HG02973 (cell line): ENCODE measurements around the gene XXYLT1.

Source experiments
- ATAC-seq: cut with Tn5 transposase; IDR thresholded peaks from one replicate; pipeline ENCODE4 v1.9.1; 2021; ENCODE audit warnings: moderate library complexity; ENCODE audit not compliant: unreplicated experiment

The XXYLT1 gene

DNA sequence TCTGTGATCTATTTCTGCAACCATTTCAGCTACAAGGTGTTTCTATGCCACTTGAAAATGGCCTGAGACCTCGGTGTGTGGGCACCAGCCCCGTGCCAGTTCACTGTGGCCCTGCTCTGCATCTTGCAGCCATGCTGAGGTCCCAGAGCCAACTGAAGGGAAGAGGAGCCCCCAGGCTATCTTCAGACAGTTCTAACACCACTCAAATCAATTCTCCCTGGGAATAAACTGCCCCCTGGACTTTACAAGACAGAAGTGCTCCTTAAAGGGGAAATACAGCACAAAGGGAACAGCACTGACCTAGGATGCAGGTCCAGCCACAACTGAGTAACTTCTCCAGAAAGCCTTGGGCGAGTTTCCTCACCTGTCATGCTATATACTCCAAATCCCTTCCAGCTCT, 3.9 kb downstream of the XXYLT1 start:
- no peak for ATAC-seq

DNA sequence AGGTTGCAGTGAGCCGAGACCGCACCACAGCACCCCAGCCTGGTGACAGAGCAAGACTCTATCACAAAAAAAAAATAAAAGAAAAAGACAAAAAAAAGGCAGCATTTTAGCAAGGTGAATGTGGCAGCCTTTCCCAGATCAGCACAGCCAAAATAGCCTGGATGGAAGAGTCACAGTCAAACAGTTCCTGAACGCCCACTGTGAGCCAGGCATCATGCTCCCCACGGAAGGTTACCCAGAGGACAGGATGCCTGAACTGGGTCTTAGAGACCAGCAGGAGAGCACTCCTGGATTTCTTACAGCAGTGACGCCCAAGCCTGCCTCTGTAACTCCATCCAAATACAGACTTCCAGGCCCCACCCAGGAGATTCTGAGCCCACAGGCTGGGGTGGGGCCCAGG, 4.5 kb downstream of the XXYLT1 start:
- ATAC-seq: no peak

DNA sequence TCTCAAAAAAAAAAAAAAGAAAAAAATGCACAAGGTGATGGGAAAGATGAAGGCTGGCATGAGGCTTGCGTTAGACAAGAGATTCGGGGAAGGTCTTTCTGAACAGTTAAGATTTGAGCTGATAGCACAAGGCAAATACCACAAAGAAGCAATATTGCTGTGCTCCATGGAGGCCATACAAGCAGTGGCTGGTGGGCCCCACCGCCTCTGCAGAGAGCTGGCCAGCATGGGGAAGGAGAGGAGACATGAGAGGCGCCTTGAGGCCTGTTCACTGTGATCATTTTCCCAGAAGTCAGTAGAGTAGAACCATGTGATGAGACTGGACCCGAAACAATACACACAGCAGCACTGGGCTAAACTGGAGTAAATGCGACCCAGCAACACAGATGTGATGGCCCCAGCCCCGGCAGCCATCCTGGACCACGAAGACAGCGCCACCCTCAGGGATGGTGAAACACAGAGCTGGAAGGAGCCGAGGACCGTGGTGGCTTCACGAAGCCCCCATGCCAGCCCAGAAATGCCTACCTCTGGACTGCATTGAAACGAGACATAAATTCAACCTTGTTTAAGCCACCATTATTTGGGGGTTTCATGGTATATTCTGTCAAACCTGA, 5.5 kb downstream of the XXYLT1 start:
- no peak for ATAC-seq

DNA sequence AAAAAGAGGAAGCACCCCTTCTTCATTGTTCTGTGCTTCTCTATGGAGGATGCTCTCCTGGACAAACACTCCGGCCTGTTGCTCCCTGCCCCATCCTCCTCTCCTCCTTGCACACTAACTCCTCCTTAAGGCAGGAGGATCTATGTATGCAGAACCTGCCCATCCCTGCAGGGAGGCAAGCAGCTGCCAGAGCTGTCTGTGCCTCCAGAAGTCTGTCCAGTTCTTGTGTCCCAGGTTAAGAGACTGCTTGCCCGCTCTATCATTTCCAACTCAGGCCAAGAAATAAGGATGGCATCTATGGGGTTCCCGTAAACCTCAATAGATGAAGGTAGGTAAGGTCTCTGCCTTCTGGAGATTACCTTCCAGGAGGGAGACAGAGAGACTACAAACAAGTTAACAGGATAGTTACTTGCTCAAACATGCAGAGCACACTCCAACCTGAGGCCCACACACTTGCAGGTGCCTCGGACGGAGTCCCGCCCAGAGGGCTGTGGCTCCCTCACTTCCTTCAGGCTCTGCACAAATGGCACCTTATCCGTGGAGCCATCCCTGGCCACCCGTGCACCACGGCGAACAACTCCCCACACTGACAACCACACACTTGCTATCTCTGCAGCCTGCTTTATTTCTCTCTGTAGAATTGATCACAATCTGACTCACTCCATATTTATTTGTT, 6.9 kb downstream of the XXYLT1 start:
- ATAC-seq: no peak

DNA sequence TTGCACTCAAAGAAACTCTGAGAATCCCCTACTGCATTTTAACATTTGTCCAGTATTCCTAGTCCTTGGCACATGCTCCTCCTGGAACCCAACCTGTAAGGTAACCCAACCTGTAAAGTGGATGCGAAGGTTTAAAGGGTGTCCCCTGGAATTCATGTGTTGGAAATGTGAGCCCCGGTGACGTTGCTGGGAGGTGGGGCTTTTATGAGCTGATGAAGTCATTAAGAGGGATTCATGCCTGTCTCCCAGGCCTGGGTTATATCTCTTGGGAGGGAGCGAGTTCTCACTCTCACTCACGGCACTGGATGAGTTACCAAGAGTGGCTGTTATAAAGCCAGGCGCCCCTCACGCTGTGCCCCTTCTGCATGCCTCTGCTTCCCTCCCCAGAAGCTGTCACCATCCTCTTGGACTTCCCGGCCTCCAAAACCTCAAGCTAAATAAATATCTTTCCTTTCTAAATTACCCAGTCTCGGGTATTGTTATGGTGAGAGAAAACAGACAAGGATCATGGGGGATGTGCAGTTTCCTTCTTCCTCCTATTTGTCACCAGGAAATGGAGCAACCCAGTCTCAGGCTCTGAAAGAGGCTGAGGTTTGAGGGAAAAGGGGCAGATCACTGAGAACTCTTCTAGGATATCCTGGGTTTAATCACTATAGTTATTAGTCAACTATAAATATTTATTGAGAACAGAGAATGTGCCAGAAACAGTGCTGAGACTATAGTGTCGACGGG, 7.6 kb downstream of the XXYLT1 start:
- ATAC-seq: no peak

DNA sequence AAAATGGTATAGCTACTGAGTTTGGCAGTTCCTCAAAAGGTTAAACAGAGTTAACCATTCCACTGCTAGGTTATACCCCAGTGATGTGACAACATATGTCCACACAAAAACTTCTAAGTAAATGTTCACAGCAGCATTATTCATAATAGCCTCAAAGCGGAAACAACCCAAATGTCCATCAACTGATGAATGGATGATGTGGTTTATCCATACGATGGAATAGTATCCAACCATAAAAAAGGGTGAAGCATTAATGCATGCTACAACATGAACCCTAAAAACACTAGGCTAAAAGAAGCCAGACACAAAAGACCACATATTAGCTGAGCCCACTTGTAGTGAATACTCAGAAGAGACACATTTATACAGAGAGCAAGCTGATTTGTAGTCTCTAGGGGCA, 9.0 kb downstream of the XXYLT1 start:
- ATAC-seq: no peak

DNA sequence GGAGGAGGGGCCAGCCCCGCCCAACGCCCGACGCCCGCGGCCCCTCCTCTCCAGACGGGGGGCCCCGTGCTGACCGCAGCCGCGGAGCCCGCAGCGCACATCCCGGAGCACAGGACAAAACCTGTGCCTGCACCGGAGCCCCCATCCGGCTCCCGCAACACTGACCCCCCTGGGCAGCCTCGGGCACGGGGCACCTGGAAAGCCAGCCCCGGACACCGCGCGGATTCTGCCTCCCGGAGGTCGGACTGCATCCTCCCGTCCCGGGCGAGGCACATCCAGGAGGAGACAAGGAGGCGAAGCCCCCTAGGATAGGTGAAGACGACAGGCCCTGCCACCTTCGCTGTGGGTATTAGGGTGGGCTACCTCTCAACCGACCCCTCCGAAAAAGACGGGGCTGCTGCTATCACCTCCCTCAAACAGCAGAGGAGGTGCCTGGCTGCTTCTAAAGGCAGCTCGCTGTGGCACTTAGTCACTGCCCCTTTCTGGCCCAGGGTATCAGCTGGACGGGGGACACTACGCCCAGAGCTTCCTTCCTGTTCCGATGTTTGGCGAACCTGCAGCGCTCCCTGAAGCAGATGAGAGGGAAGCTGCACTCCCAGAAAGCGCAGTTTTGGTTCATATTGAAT, 10.6 kb downstream of the XXYLT1 start:
- ATAC-seq: peak; percentile 25

DNA sequence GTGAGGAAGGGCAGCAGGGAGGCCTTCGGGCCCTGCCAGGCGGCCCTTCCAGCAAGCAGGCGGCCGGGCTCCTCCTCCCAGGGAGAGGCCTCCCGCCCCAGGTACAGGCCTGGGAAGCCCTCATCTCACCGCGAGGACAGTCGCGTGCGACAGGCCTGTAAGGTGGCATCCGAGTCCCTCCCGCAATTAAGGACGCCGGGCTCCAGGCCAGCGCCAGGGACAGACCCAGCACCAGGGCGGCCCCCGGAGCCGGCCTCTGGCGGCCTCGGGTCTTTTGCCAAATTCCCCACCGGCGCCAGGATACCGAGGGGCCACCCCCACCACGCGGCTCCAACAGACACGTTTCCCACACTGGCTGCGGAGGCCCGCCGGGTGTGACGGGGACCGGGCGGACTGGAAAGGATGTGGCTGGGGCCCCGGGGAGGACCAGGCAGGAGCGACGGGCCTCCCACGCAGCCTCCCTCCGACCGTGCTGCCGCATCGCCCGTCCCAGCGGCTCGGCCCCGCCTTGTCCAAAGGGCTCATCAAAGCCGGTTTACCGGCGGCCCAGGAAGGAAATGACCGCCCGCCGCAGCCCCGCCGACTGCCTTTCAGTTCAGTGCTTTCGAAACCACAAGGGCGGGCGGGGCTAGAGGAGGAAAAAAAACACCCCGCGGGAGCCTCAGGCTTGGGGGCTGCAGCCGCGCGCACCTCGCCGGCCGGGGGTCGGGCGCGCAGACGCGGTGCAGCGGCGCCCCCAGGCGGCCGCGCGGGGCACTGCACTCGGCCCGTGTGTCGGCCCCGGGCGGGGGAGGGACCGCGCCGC, 11.3 kb downstream of the XXYLT1 start:
- ATAC-seq: peak; percentile 73

DNA sequence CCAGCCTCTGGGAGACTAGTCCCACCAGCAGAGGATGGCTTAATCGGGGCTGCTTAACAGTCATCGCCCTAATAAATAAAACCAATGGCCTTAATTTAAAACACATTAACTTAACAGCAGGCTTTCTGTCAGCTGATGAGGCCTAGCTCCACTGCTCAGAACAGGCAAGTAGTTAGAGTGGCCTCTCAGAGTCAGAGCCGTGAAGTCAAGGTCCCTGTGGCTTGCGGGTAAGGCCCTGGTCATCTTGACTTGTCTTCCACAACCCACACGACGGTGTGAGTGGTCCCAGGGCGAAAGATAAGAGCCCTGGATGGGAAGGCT, 11.8 kb downstream of the XXYLT1 start:
- peak; percentile 2 for ATAC-seq

DNA sequence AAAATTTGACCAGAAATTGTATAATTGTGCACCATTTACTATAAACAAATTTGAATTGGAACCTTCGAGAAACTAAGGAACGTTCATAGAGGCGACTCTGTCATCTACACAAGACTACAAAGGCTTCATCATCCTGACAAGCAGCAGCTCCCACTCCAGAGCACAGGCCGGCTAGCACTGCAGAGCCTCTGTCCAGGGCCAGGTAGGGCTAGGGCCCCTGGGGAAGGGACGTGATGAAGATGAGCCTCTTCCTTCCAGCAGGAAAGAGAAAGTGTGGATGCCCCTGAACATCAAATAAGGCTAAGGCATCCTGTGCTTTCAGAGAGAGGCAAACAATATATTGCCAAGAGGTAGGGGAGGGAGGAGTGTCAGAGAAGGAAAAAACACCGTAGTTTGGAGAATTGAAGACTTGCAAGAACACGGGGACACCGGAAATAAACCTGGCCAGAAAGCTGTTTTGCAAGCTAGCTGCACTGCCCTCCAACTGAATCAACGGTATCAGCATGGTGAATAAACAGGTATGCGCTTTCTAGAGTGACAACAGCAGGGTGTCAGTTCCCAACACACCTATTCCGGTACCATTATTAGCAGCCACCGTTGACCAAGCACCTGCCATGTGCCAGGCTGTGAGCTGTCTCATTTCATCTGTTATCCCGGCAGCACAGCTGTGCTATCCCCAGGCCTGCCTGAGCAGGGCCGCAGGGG, 12.4 kb downstream of the XXYLT1 start:
- no peak for ATAC-seq

DNA sequence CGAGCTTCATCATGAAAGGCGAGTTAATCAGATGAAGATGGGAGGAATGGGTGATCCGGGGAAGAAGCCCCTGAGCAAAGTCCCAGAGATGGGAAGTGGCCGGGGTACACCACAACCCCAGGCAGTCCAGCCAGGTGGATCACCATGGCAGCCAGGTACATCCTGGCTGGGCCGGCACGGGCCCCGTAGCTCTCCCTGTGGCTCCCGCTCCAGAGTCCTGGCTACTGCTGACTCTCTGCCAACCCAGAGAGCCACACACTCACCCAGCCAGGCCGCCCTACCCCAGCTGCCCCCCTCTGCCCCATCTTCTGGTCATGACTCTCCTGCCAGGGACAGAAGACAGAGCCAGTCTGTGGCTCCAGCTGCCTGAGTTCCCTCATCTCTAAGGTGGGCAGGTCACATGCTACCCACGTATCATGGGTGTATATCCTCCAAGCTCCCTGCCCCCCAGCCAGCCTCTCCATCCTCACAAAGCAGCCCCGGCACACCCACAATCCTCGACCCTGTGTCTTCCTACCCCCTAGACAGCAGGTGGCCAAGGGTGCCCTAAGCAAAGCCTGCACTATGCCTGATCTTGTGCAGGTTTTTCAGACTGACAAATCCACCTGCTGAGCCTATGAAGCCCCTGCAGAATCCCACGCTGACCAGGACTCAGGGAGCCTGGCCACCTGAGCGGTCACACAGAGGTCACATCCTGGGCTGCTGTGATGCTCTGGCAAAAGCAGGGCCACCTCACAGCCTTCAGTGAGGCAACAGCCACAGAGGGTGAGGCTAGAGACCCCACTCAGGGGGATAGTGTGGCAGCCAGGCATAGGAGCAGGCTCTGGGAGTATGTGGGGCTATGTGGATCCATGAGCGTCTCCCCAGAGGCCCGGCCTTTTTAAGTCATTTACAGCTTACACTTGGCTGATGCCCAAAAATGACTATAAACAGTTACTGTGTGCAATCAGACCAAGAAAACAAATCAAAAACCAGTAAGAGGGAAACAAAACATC, 13.2 kb downstream of the XXYLT1 start:
- ATAC-seq: no peak

DNA sequence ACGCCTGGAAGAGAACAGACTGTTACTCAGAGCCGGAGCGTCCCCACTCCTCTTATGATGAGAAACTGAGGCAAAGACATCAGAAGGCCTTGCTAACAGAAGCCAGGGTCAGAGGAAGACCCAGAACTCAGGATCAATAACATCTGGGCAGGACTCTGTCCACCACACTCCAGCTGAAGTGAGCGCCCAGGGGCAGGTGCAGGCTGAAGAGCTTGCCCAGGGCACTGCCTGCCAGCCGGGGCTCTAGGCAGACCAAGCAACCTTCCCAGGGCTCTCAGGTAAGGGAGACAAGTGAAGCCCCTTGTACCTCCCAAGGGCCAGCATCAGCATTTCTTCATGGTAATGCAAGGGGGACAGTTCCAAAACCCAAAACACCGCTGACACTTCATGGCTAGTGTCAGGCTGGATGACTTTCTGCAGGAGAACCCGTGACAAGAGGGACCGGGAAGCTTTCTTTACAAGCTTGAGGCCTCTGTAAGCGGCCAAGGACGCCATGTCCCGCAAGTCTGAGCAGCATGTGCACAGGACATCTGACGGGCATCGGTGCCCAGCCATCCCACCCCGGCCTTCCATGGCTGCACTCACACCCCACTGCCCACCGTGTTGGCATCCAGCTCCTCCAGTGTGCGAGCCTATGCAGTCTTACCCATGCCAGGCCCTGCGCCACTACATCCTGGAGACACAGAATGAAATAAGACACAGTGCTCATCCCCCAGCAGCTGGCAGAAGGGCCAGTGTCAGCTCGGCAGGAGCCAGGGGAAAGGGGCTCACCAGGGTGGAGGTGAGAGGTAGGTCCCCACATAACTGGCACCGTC, 14.1 kb downstream of the XXYLT1 start:
- ATAC-seq: no peak

DNA sequence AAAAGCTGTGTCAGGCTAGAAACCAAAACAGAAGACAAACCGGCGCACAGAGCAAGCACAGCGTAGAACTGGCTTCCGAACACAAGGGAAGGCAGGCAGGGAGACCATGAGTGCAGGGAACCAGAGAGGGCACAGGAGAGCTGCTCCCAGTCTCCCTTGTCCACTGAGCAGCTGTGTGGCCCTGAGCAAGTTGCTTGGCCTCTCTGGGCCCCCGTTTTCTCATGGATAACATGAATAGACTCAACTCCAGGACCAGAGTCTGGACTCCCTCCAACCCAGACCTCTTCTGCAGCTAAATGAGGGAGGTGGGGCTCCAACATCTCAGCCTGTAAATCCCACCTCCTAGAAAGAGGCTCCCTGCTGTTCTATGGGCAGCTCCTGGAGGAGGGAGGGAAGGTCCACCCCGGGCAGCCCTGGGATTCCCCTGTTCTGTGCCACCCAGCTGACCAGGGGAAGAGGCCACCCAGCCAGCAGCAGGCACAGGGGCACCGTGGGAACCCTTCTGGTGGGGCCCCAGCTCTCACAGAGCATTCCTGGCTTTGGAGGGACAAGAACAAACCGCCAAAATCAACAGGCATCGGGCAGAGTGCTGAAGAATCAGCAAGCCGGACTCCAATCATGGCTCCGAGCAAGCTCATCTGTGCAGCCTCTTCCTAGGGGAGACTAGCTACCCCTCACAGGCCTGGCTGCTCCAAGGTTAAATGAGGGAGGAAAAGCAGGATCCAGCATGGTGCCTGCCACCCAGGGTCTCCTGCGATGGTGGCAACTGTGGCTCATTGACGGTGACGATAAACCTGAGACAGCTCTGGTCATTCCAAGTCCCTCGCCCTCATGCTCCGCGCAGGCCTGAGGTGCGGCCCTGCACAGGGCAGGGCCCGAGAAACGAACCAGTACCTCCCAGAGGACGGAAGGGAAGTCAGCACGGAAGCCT, 15.1 kb downstream of the XXYLT1 start:
- ATAC-seq: no peak

DNA sequence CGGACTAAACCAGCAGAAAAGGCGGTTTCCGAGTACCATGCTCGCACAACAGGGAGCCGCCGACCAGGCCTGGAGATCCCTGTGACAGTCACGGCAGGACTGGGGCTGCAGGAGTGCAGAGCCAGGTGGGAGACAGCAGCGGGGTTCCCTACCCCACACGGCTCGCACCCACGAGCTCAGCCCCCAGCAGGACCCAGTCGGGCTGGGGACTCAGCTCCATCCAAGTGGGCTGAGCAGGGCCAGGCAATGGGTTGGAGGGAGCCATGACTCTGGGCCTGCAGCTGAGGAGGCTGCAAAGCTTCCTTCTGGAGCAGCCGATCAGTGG, 15.8 kb downstream of the XXYLT1 start:
- ATAC-seq: no peak

DNA sequence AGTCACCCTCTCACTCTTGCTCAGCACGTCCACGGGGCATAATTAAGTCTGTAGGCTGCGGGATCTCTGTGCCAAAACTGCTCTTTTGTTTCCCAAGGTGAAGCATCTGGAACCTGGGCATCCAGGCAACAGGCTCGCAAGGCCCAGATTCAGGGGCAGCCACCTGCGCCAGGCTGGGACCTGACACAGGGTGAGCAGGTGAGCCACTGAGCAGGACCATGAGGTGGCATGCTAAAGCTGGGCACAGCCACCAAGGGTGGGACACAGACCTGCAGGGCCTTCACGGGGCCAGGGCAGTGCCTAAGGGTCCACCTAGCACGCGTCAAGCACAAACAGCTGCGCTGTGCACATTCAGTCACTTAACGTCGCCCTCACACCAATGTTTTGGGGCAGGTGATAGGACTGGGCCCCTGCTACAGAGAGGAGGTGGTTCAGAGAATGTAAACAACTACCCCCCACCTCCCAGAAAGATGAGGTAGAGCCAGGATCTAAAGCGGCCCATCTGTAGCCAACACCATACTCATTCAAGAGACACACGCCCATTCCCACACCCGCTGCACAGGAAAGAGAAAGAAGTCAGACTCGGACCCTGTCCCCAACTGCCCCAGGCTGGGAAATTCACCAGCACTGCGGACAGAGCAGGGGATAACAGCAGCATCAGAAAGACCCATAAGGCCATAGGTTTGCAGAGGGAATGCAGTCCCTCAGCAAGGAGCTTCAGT, 16.3 kb downstream of the XXYLT1 start:
- ATAC-seq: no peak

DNA sequence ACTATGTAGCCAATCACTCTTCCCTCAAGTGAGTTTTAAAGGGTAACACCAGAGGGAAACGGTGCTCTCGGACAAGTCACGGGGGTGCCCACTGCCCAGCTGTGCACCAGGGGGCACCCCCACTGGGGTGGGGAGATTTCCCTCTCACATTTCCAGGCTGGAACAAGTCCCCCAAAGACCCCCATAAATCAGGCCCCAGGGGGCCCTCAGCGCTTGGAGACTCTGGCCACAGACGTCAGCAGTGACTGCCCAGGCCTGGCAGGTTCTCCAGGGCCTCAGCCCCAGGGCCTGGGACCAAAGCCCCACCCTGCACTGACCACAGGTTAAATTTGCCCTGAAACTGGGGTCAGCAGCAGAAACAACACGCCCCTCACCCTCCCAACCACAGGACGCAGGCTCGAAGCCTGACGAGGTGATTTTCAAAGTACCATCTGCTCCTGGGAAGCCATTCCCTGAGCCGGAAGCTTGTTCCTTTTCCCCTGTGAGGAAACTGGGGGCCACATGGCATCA, 17.0 kb downstream of the XXYLT1 start:
- ATAC-seq: no peak
